Suprapubic skin (tissue), 4 donors: ENCODE results near the gene MRPL32. TPM values are rescaled to one million over a fixed set of nuclear protein-coding genes. Genes with fewer than 3 reads are reported as not detected.

Source experiments
- DNase-seq, 2 donors: peaks; one replicate each; pipeline ENCODE4 v3.0.0-alpha.2; 2019; ENCODE audit warnings: low spot score in 2 of 2
- H3K27ac ChIP-seq: fragments of 200-600 bp; sonication (generic); one replicate; pipeline ENCODE4 v1.5.1; 2019
- H3K27me3 ChIP-seq: fragments of 200-600 bp; sonication (generic); one replicate; pipeline ENCODE4 v1.5.1; 2019
- H3K36me3 ChIP-seq: fragments of 200-600 bp; sonication (generic); one replicate; pipeline ENCODE4 v1.5.1; 2019
- H3K4me1 ChIP-seq: fragments of 200-600 bp; sonication (generic); one replicate; pipeline ENCODE4 v1.5.1; 2019
- H3K4me3 ChIP-seq: fragments of 200-600 bp; sonication (generic); one replicate; pipeline ENCODE4 v1.5.1; 2019; ENCODE audit warnings: mild to moderate bottlenecking
- H3K9me3 ChIP-seq: fragments of 200-600 bp; sonication (generic); one replicate; pipeline ENCODE4 v1.5.1; 2019
- EP300 ChIP-seq: sonication (generic); formaldehyde crosslinking; IDR thresholded peaks from one replicate; pipeline ENCODE4 v1.6.1; 2017; ENCODE audit warnings: antibody characterized with exemption
- POLR2A ChIP-seq, 2 donors: fragments of 450-650 bp; IDR thresholded peaks; one replicate each; pipeline ENCODE4 v1.6.1; 2017; ENCODE audit warnings: antibody characterized with exemption in 2 of 2, mild to moderate bottlenecking in 2 of 2, moderate library complexity in 2 of 2
- POLR2AphosphoS5 ChIP-seq, 3 donors: sonication (generic); formaldehyde crosslinking; IDR thresholded peaks; one replicate each; pipeline ENCODE4 v1.6.1; 2017; ENCODE audit warnings: antibody characterized with exemption in 3 of 3
- WGBS: methylation state at CpG from one replicate; pipeline ENCODE4 v1.1.5; 2018; 5-methylcytosine and 5-hydroxymethylcytosine counted together
- total RNA-seq, 4 donors: library from RNA; depleted of rRNA; stranded (reverse); fragments of >200 nt; gene quantifications; one replicate each; pipeline ENCODE4 v1.1.0, GENCODE V29; 2016
- TF ChIP-seq, protein P1 (sequence below), 2 donors: fragments of 200-600 bp in 1 of 2; fragments of 450-650 bp in 1 of 2; sonication (generic) in 1 of 2; IDR thresholded peaks; one replicate each; pipeline ENCODE4 v1.5.1; 2016 to 2019; ENCODE audit warnings: antibody characterized with exemption in 2 of 2, mild to moderate bottlenecking in 1 of 2, moderate library complexity in 1 of 2

MRPL32 gene
- total RNA-seq, 4 donors from 2014 or later, result 32.9 to 47.2 (median 35.9) TPM

DNA sequence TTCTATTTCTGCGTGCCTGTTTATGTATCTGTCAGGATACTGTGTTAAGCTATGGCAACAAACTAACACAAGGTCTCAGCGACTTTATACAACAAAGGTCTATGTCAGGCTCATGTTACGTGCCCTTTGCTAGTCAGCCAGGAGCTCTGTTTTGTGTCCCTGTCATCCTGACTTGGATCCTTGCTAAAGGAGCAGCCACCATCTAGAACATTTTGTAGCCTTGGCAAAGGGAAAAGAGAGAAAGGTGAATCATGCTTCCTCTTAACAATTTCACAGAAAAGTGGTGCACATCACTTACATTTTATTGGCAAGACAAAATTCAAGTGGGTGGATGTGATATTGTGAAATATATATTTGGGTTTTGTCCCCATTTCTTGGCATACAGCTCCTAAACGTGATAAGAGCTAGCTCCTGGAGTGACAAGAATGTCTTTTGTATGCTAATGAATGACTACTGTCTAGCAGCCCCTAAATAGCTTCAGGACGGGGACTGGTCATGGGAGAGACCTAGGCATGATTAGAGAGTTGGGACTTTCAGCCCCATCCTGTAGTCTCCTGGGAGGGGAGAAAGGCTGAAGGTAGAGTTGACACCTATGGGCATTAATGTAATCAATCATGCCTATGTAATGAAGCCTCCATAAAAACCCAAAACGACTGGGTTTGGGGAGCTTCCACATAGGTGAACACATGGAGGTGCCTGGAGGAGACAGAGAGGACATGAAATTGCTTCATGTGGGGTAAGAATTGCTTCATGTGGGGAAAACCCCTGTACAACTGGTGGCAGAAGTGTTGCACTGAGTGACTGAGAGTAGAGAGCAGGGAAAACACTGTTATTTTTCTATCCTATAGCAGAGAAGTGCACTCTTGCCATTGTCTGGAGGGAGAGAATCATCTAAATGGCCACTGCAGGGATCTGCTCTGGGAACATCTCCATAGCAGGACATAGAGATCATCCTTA, 33.0 kb downstream of the MRPL32 start:
- TF ChIP-seq EP300 (no peak), POLR2A (IDR thresholded peaks at IDR 0.05) (no peak)
- TF ChIP-seq, protein P1, sequence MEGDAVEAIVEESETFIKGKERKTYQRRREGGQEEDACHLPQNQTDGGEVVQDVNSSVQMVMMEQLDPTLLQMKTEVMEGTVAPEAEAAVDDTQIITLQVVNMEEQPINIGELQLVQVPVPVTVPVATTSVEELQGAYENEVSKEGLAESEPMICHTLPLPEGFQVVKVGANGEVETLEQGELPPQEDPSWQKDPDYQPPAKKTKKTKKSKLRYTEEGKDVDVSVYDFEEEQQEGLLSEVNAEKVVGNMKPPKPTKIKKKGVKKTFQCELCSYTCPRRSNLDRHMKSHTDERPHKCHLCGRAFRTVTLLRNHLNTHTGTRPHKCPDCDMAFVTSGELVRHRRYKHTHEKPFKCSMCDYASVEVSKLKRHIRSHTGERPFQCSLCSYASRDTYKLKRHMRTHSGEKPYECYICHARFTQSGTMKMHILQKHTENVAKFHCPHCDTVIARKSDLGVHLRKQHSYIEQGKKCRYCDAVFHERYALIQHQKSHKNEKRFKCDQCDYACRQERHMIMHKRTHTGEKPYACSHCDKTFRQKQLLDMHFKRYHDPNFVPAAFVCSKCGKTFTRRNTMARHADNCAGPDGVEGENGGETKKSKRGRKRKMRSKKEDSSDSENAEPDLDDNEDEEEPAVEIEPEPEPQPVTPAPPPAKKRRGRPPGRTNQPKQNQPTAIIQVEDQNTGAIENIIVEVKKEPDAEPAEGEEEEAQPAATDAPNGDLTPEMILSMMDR (IDR thresholded peaks at IDR 0.05), result no peak

DNA sequence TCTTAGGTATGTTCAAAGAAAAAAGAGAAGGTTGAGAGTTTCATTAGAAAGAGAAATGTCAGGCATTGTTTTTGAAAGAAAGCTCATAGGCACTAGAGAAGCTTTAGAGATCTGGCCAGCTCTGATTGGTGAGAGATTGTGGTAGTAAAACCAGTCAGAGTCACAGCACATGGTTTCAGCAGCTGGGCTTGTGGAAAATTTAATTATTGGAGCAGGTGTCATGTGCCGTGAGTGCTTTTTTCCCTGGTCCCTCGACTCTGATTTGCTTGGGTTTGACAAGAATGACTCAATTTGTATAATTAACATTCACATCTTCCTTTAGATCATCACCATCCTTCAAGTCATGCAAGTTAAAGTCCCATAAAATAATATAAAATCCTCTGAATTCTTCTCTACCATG, 35.2 kb downstream of the MRPL32 start:
- H3K4me1 ChIP-seq, result no peaks in the 10 kb centered on the region
- H3K27me3 ChIP-seq, result no peaks in the 10 kb centered on the region
- no peak overlapping the region for H3K27ac ChIP-seq
- H3K4me3 ChIP-seq, result no peak overlapping the region
- no peak for DNase-seq
- no peaks in the 10 kb centered on the region for H3K36me3 ChIP-seq
- H3K9me3 ChIP-seq, result no peaks in the 10 kb centered on the region
- TF ChIP-seq POLR2AphosphoS5 (IDR thresholded peaks at IDR 0.05), result no peak
- WGBS, result 79% methylated on average over 2 of the region's 2 CpGs

More for the DNA sequence above, 33.0 kb downstream of the MRPL32 start:
- no peak overlapping the region for H3K27ac ChIP-seq
- peaks cover 6% of the 10 kb centered on the region for H3K27me3 ChIP-seq
- DNase-seq, result no peak
- H3K4me1 ChIP-seq, result no peaks in the 10 kb centered on the region
- H3K36me3 ChIP-seq, result no peaks in the 10 kb centered on the region
- no peak overlapping the region for H3K4me3 ChIP-seq
- H3K9me3 ChIP-seq, result no peaks in the 10 kb centered on the region
- WGBS, result 52% methylated on average over 6 of the region's 6 CpGs

DNA sequence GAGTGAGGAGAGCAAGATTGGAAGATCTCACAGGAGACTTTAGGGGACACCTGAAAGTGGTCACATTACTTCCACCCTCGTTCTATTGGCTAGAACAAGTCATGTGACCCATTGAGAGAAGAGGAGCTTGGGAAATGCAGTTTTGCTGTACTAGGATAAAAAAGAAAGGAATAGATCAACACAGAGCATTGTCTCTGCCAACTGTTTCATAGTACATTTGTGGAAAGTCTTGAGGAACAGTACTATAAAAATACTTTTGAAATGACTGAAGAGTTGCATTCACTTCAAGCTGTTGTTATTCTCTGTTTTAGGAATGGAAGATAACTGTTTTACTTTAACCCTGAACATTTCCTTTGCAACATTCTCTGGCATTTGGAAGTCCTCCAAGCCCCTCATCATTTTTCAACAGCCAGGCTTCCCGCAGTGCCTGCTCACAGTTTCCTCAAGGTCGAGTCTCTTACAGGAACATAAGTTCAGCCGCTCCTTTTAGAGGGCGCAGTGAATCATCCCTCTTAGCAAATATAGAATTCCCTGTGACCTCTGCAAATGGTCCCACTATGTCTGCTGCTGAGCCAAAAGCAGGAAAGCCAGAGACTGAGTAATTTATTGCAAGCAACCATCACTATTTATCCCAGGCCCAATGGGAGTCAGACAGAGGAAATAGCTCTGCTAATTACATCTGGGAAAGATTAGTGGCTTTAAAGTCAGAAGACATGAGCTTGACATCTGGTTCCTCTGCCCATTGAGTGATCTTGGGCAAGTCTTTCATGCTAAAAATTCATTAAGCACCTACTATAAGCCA, 40.7 kb downstream of the MRPL32 start:
- H3K4me3 ChIP-seq, result no peak overlapping the region
- 24% methylated on average over 5 of the region's 5 CpGs for WGBS
- H3K36me3 ChIP-seq, result no peaks in the 10 kb centered on the region
- no peaks in the 10 kb centered on the region for H3K9me3 ChIP-seq
- no peaks in the 10 kb centered on the region for H3K4me1 ChIP-seq
- TF ChIP-seq, protein P1 (IDR thresholded peaks at IDR 0.05), result no peak
- no peaks in the 10 kb centered on the region for H3K27me3 ChIP-seq
- DNase-seq, result peak in 1 of 2 donors; percentile 73
- peak overlapping the region; percentile 46 for H3K27ac ChIP-seq

DNA sequence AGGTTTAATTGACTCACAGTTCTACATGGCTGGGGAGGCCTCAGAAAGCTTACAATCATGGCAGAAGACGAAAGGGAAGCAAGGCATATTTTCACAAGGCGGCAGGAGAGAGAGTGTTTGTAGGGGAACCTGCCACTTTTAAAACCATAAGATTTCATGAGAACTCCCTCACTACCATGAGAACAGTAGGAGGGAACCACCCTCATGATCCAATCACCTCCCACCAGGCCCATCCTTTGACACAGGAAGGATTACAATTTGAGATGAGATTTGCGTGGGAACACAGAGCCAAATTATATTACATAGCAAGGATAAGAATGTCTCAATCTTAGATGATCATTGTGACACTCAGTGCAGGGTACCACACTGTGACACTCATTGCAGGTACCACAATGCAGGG, 44.2 kb downstream of the MRPL32 start:
- Histone ChIP-seq H3K9me3 (no peaks in the 10 kb centered on the region), H3K36me3 (no peaks in the 10 kb centered on the region), H3K27ac (no peak overlapping the region), H3K4me1 (no peaks in the 10 kb centered on the region), H3K4me3 (no peak overlapping the region), H3K27me3 (no peaks in the 10 kb centered on the region)
- WGBS, result 97% methylated on average over 3 of the region's 3 CpGs
- TF ChIP-seq POLR2AphosphoS5 (IDR thresholded peaks at IDR 0.05) (no peak), POLR2A (IDR thresholded peaks at IDR 0.05) (no peak), EP300 (no peak)
- TF ChIP-seq, protein P1 (IDR thresholded peaks at IDR 0.05), result no peak
- no peak for DNase-seq

DNA sequence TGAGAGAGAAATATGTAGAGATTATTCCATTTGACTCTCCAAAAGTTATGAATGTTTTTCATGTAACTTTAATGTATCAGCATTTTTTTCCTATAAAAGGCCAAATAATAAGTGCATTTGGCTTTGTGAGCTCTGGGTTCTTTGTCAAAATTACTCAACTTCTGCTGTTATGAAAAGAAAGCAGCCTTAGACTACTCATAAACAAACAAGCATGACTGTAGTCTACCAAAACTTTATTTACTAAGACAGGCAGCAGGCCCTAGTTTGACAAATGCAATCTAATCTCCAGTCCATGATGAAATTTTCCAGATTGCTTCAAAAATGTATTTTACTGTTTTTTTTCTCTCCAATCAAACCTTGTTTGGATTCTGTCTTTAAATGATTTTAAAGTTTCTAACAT, 46.3 kb downstream of the MRPL32 start:
- TF ChIP-seq POLR2A (IDR thresholded peaks at IDR 0.05) (no peak), EP300 (no peak), POLR2AphosphoS5 (IDR thresholded peaks at IDR 0.05) (no peak)
- TF ChIP-seq, protein P1 (IDR thresholded peaks at IDR 0.05), result no peak
- no peaks in the 10 kb centered on the region for H3K4me1 ChIP-seq
- DNase-seq, result no peak
- H3K27ac ChIP-seq, result no peak overlapping the region
- no peak overlapping the region for H3K4me3 ChIP-seq
- H3K27me3 ChIP-seq, result no peaks in the 10 kb centered on the region
- no peaks in the 10 kb centered on the region for H3K36me3 ChIP-seq
- H3K9me3 ChIP-seq, result no peaks in the 10 kb centered on the region
